Measurements from ENCODE around the gene ATP5MK.

GRCh38 chr10:103396067-103396788 lies at the start of gene ATP5MK, which contains the start of gene PDCD11:
- no peak for TF ChIP-seq EZH2 (IDR thresholded peaks at IDR 0.05; ENCODE audit: low read depth, low read length, severe bottlenecking)
- peak; percentile 66 to 81 for TF ChIP-seq POLR2A (IDR thresholded peaks at IDR 0.05; ENCODE audit: control extremely low read depth in 1 of 2, low read depth in 2 of 2, low read length in 2 of 2)
- TF ChIP-seq TEAD4 (IDR thresholded peaks at IDR 0.05; ENCODE audit: low read depth, low read length): peak; percentile 54
- TF ChIP-seq CTCF (IDR thresholded peaks at IDR 0.05; ENCODE audit: control extremely low read depth in 1 of 3, insufficient read depth in 1 of 3, low read depth in 1 of 3, low read length in 3 of 3): peak in 1 of 3 experiments; percentile 17; a peak in 1 of 4 replicates
- no peak for TF ChIP-seq GTF2F1 (IDR thresholded peaks at IDR 0.05; ENCODE audit: borderline replicate concordance, low read depth, low read length)

Measured in H1 (cell line).